NCI-H1930 (cell line): Measurements from ENCODE around the gene LECT2.
A peak's percentile ranks its signal among the peaks of the same experiment; 100 is the strongest.

Source experiments
- DNase-seq, 2 experiments: peaks; one replicate each; lab custom pipeline; 2025; lab: John Stamatoyannopoulos, UW

Gene LECT2

DNA sequence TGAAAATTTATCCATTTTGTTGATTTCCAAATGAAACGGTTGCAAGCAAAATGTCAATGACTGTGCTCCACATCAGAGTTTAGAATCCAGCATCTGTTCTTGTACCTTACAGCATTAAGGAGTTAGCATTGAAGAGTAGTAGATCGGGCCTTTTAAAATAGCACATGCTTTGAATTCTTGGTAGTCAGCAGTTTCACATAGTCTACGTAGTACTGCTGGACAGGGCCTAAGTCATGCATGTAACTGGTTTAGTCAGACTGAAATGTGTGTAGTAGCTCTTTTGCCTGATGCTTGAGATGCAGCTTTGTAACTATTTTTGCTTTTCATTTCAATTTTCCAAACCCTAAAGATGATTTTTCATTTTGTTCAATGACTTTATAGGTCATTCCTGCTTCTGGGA lies 19.8 kb downstream of the LECT2 start:
- no peak for DNase-seq

DNA sequence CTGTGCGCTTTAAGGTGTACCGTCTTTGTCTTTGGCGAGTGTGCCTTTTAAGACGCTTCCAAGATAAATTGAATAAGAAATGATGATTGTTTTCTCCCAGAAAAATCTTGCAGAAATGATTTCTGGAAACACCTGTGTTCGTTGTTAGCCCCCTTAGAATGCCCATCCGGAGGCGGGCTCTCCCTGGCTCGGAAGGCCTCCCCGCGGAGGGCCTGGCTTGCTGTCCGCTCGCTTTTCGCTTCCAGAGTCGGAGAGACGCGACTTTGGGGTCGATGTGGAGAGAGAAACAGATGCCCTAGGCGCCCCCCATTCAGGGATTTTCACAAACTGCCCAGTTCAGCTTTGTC lies 23.9 kb downstream of the LECT2 start:
- no peak for DNase-seq

DNA sequence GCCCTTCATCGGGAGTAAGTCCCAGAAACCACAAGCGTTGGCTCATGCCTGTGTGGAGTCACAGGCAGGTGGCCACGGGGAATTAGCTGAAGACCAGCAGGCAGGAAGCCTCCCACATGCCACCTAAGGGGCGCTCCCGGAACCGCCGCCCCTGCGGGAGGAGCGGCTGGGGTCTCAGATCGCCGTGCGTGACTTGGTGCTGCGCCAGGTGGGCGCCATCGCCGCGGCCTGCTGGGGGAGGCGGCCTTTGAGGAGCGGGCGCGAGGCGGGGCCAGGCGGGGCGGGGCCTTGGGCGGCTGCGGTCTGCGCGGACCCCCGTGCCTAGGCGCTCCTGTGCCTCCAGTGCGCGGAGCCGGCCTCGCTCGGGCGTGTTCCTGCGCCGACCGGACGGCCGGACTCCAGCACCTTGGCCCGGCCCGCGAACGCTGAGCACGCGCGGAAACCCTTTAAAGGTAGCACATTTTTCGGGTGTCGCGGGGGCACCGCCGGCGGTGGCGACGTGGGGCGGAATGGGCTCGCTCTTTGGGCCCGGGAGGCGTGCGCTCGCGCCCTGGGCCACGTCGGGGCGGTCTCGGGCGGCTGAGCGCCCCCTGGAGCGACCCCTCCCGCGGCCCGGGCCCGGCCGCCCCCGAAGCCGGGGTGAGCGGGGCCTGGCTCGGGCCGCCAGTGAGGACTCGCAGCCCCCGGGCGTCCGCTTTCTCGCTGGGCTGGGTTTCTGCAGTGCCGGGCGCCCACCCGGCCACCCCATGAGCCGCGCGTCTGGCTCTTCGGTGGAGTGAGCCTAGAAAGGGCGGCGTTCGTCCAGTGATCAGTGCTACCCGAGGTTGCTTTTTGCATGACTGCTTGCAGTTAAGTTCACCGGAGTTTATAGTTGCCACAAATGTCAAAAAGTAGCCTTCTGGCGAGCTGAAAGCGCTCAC lies 24.5 kb downstream of the LECT2 start:
- DNase-seq, result peak; percentile 46 to 51

DNA sequence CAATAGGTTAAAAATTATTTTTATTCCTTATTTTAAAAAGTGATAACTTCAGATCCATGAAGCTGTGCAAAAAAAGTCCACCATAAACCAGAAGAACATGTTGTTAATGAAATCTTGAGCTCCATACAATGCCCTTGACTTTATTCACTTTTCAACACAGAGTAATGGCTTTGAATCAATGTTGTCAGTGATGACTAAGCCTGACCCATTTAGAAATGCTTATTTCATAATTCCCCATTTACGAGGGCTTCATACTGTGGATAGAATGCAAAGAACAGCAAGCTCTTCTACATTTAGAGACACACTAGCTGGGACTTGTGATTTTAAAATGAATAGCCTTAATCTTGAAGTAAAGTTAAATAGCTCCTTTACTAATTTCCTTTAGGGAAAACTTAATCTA lies 33.4 kb downstream of the LECT2 start:
- no peak for DNase-seq

DNA sequence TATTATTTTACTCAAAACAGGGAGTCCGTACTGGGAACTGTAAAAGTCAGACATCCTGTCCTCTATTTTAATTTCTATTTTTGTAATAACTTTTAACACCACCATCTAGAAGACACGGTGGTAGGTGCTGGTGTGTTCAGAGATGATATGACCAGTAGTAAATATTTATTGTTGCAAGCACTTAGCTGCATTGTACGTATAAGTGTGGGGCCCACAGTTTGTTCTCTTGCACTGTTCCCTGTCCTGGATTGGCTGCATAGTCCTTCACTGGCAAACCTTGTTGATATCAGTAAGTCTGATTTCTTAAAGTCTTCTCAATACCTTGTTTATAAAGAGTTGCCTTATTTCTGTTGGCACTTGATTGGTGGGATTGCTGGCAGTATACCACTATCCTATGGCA lies 34.6 kb downstream of the LECT2 start:
- no peak for DNase-seq

DNA sequence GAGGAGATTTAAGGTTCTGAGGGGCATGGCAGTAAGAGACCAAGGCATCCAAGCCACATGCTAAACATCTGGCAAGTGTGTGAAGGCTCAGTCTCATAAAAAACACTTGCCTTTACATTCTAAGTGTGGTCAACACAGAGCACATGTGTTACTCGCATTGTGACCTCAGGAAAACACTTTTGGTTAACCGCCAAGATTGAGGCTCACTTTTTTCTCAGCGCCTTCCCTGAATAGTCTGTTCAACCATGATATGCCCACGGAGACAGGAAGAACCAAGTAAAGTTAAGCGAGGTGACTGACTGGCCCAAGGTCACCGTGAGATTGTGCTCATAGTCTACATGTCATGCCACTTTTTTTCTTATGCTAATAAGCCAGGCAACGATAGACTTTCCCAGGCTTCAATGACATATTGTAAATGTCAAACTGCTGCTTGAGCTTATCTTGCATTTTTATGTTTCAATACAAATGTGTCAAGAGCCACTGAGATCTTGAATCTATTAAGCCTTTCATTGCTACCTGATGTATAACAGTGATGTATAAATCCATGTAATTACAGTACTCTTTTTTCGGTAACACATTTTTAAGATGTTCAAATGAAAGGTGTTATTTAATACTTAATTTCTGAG lies 38.0 kb downstream of the LECT2 start:
- no peak for DNase-seq

DNA sequence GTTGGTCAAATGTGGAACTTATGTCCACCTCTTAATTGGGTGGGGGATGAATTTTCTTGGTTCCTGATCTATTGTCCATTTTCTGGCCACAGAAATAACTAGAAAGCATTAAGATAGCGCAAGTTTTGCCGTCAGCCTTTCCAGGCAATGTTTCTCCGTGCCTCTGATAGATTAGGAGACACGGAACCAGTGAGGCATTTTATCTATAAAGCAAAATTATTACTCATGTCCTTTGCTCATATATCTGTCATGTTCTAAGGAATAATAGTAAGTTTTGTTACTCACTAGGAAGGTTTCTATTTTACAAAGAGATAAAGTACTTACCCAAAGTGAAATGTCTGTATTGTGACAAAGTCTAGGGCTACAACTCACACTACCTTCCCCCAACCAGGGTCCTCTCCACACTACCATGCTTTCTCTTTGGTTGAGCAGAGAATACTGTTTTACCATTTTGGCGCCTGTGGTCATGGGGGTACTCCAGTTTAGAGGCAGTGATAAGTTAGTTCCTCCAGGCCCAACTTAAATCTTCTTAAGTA lies 39.2 kb downstream of the LECT2 start:
- DNase-seq, result no peak

DNA sequence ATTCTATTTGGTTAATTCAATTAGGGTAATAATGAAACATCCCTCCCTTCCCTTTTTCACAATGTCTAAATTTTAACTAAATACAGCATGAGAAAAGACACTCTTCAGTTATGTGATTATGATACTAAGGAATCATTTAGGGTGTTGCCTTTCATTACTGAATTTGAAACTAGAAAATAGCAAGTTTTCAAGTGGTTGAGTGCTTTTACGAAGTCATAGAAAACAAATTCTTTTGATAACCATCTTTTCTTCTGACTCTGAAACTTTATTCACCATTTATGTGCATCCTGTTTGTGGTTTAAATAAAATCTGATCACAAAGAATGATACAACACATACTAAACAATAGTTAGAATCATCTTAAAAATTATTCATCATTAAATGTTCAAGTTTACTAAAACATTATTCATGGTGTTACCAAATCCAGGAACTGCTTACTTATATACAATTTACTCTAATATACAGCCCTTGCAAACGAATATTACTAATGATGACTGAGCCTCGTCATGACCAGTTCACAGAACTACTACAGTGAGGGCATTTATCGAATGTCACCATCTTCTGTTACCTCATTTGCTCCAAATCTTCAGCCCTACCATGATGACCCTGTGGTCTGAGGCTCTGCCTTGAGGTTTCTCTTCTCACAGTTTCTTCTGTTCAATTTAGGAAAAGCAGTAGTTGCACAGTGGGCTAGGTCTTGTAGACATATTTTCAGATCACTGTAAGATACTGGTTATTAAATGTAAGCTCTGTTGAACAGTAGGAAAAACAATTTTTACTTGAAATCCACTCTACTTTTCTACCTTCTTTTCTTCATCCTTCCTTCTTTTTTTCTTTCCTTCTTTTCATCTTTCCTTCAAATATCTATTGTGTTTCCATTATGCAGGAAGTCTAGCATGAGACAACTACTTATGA lies 40.8 kb downstream of the LECT2 start:
- DNase-seq, result no peak

DNA sequence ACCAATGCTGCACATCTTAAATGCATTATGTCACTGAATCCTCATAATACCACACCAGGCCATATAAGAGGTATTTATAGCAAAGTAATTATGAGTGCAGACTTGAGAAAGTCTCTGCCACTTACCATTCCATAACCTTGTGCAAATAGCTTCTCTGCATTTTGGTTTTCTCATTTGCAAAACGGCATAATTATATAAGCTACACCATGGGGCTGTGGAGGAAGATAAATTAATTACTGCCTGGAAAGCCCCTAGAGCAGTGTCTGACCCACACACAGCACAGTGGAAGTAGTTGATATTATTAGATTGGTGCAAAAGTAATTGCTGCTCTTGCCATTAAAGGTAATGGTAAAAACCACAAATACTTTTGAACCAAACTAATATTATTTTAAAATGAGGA lies 49.6 kb downstream of the LECT2 start:
- no peak for DNase-seq

DNA sequence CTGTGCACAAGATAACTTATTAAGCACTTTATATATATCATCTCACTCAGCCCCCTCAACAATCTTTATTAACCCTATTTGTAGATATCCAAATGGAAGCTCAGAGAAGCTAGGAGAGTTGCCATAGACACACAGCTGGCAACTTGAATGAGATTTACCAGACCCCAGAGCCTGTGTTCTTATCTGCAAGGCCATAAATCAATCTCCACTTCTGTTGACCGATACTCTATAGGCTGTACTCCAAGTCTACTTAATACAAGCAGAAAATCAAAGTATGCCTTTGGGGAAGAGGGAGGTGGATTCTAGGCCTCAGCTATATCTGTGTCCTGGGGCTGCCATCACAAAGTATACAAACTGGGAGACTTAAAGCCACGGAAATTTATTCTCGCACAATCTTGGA lies 53.1 kb downstream of the LECT2 start:
- no peak for DNase-seq

DNA sequence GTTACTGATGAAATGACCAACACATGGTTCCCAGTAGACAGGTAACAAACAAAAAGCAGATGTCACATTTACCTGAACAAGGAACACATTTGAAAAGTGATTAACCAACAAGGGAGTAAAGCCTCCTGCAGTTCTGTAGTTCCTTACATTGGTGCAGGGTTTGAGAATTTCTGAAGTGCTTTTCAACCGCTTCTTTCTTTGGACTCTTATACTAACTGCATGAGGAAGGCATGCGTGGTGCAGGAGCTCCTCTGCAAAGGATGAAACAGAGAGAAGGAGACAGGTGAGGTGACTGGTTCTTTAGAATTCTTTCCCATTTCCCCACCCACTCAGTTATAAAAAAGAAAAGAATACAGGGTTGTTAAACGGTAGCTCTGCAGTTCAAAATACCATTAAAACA lies 54.5 kb downstream of the LECT2 start:
- no peak for DNase-seq

DNA sequence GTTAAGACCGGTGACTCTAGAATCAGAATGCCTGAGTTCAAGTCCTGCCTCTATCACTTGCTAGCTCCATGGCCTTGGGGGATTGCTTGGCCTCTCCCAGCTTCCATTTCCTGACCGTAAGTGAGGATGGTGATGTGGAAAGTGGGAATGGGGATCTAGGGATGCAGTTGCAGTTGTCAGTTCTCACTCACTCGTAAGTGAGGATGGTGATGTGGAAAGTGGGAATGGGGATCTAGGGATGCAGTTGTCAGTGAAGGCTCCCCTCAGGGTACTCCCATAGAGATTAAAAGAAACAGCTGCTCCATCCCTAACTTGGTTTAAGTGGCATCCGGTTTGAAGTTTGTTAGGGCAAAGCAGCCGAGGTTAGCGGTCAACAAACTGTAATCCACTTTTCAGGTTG lies 56.1 kb downstream of the LECT2 start:
- DNase-seq, result no peak
